ENCODE data around the gene LRP3. TPM values are rescaled to one million over a fixed set of nuclear protein-coding genes. Genes with fewer than 3 reads are reported as not detected.

The LRP3 gene
- total RNA-seq, 4 donors from 2014 or later: 31.0 to 66.7 (median 38.5) TPM

DNA sequence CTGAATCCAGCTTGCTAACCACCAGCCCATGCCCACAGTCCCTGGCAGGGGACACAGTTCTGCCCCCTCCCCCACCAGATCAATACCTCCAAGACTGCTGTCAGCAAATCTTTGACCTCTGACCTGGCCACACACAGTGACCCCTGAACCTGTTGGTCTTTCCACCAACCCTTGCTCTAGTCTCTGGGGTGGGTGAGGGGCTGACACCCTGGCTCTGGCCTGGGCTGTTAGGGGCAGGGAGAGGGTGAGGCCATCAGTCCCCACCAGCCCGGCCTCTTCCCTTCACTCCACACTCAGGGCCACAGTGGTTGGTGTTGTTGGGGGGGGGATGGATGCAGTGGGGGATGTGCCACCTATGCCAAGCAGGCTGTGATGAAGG, 53.3 kb downstream of the LRP3 start:
- Histone ChIP-seq H3K36me3 (no peaks in the 10 kb centered on the region), H3K9me3 (peaks cover 0 to 12% (median 0%) of the 10 kb centered on the region in 3 donors), H3K27ac (no peak overlapping the region), H3K4me3 (no peak overlapping the region), H3K4me1 (no peaks in the 10 kb centered on the region), H3K27me3 (peaks cover 20% of the 10 kb centered on the region)
- WGBS, 2 donors (ENCODE audit: low coverage in 1 of 2): no CpG with 5 or more reads among the region's 1 CpG
- no peak for ATAC-seq
- TF ChIP-seq POLR2AphosphoS5 (IDR thresholded peaks at IDR 0.05) (no peak), EP300 (IDR thresholded peaks at IDR 0.05) (no peak), POLR2A (IDR thresholded peaks at IDR 0.05) (no peak)
- TF ChIP-seq, protein P1, sequence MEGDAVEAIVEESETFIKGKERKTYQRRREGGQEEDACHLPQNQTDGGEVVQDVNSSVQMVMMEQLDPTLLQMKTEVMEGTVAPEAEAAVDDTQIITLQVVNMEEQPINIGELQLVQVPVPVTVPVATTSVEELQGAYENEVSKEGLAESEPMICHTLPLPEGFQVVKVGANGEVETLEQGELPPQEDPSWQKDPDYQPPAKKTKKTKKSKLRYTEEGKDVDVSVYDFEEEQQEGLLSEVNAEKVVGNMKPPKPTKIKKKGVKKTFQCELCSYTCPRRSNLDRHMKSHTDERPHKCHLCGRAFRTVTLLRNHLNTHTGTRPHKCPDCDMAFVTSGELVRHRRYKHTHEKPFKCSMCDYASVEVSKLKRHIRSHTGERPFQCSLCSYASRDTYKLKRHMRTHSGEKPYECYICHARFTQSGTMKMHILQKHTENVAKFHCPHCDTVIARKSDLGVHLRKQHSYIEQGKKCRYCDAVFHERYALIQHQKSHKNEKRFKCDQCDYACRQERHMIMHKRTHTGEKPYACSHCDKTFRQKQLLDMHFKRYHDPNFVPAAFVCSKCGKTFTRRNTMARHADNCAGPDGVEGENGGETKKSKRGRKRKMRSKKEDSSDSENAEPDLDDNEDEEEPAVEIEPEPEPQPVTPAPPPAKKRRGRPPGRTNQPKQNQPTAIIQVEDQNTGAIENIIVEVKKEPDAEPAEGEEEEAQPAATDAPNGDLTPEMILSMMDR (IDR thresholded peaks at IDR 0.05): no peak

DNA sequence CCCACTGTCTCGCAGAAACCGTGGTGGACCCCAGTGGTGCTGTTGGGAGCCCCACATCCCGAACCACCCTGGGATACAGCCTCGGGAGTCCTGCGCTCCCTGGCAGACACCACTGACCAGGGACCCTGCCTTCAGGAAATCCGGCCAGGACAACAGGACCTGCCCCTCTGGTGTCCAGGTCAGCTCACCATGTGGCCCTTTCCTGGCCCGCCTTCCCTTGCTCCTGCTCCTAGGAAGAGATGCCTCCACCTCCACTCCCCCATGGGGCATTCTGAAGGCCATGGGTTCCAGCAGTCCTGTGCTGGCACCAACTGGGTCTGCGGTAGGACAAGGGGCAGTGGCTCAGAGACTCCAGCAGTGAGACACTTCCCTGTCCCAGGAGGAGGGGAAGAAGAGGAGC, 54.0 kb downstream of the LRP3 start:
- H3K36me3 ChIP-seq: no peaks in the 10 kb centered on the region
- H3K4me3 ChIP-seq: no peak overlapping the region
- TF ChIP-seq, protein P1 (IDR thresholded peaks at IDR 0.05): no peak
- no peak for TF ChIP-seq POLR2AphosphoS5 (IDR thresholded peaks at IDR 0.05)
- no peak for ATAC-seq
- H3K27ac ChIP-seq: no peak overlapping the region
- H3K27me3 ChIP-seq: peaks cover 23% of the 10 kb centered on the region
- H3K9me3 ChIP-seq: peaks cover 0 to 12% (median 0%) of the 10 kb centered on the region in 3 donors
- H3K4me1 ChIP-seq: no peaks in the 10 kb centered on the region
- WGBS, 2 donors (ENCODE audit: low coverage in 1 of 2): 93% methylated on average over 3 of the region's 8 CpGs; no CpG with 5 or more reads in 1 of the 2 donors

DNA sequence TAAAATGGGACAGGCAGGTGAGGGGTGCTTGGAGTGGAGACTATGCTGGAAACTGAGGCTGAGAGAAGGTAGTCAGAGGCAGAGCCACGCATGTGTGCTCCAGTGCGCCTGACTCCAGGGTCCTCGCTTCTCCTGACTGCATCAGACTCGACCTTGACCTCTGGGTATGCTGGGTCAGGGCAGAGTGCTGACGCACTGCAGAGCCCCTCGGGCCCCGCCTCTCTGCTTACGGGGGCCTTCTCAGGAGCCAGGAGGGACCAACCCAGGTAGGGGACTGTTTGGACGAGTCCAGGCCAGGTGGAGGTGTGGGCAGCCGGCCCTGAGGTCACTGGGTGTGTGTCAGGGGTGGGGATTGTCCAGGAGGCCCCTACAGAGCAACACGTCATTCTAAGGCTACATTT, 54.4 kb downstream of the LRP3 start:
- Histone ChIP-seq H3K27me3 (peaks cover 28% of the 10 kb centered on the region), H3K4me3 (no peak overlapping the region), H3K4me1 (no peaks in the 10 kb centered on the region), H3K36me3 (no peaks in the 10 kb centered on the region), H3K27ac (no peak overlapping the region), H3K9me3 (peaks cover 0 to 12% (median 0%) of the 10 kb centered on the region in 3 donors)
- no peak for ATAC-seq
- 60% methylated on average over 1 of the region's 11 CpGs; no CpG with 5 or more reads in 1 of the 2 donors for WGBS, 2 donors (ENCODE audit: low coverage in 1 of 2)
- TF ChIP-seq EP300 (IDR thresholded peaks at IDR 0.05) (no peak), POLR2AphosphoS5 (IDR thresholded peaks at IDR 0.05) (no peak), POLR2A (IDR thresholded peaks at IDR 0.05) (no peak)
- TF ChIP-seq, protein P1 (IDR thresholded peaks at IDR 0.05): no peak

DNA sequence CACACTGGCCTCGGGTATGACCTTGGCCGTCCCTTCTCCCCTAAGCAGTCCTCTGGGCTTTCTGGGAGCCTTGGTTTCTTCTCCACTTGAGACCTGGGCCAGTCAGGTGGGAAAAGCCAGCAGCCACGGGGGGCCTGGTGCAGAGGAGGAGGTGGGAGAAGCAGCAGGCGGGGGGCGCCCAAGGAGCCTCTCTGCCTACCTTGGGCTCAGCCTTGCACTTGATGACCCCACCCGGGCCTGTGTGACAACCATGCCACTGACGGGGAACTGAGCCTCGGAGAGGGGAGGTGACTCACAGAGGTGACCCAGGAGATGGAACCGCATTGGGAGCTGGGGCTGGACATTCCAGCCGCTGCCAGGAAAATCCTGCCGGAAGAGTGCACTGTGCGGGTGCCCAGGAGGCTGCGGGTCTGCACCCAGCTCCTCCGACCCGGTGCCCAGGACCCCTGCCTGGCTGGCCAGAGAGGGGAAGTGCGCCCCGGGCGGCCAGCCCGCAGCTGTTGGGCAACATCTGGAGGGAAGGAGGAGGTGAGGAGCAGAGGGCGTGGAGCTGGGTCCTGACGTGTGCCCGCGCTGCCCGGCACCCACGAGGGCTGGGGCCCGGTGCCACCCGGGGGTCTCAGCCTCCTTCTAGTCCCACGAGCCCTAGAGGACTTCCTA, 55.0 kb downstream of the LRP3 start:
- 39% methylated on average over 16 of the region's 28 CpGs; no CpG with 5 or more reads in 1 of the 2 donors for WGBS, 2 donors (ENCODE audit: low coverage in 1 of 2)
- TF ChIP-seq POLR2AphosphoS5 (IDR thresholded peaks at IDR 0.05) (no peak), POLR2A (IDR thresholded peaks at IDR 0.05) (no peak), EP300 (IDR thresholded peaks at IDR 0.05) (no peak)
- TF ChIP-seq, protein P1 (IDR thresholded peaks at IDR 0.05): no peak
- Histone ChIP-seq H3K27me3 (peaks cover 33% of the 10 kb centered on the region), H3K4me3 (no peak overlapping the region), H3K27ac (no peak overlapping the region), H3K9me3 (peaks cover 0 to 12% (median 0%) of the 10 kb centered on the region in 3 donors), H3K4me1 (no peaks in the 10 kb centered on the region), H3K36me3 (no peaks in the 10 kb centered on the region)
- ATAC-seq: peak; percentile 32

DNA sequence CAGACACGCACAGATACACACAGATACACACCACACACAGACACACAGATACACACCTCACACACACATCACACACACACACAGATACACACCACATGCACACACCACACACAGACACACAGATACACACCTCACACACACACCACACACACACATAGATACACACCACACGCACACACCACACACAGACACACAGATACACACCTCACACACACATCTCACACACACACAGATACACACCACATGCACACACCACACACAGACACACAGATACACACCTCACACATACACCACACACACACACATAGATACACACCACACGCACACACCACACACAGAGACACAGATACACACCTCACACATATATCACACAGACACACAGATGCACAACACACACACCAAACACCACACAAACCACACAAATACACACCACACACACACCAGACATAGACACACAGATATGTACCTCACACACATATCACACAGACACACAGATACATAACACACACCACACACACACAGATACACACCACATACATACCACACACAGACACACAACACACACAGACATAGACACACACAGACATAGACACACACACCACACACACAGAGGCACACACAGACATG, 55.7 kb downstream of the LRP3 start:
- Histone ChIP-seq H3K4me1 (no peaks in the 10 kb centered on the region), H3K27me3 (peaks cover 40% of the 10 kb centered on the region), H3K4me3 (no peak overlapping the region), H3K36me3 (no peaks in the 10 kb centered on the region), H3K27ac (no peak overlapping the region), H3K9me3 (peaks cover 0 to 12% (median 0%) of the 10 kb centered on the region in 3 donors)
- ATAC-seq: no peak
- 50 to 88% methylated on average over 3 of the region's 3 CpGs for WGBS, 2 donors (ENCODE audit: low coverage in 1 of 2)
- TF ChIP-seq, protein P1 (IDR thresholded peaks at IDR 0.05): no peak
- TF ChIP-seq EP300 (IDR thresholded peaks at IDR 0.05) (no peak), POLR2A (IDR thresholded peaks at IDR 0.05) (no peak), POLR2AphosphoS5 (IDR thresholded peaks at IDR 0.05) (no peak)
